Mononuclear cell (primary cell): ENCODE results near the gene ZNF618. TPM values are rescaled to one million over a fixed set of nuclear protein-coding genes. Genes with fewer than 3 reads are reported as not detected.
"Not testable (repeated sequence)": the region's sequence is repeated elsewhere in the genome, so short reads cannot be mapped to it uniquely, and the experiment has no call there.

Experiments
- H3K27me3 ChIP-seq: 2 replicates; pipeline ENCODE4 v1.6.0; 2011; ENCODE audit warnings: low read length, control low read depth; ENCODE audit not compliant: insufficient read depth
- H3K4me1 ChIP-seq: 2 replicates; pipeline ENCODE4 v1.5.1; 2011; ENCODE audit warnings: mild to moderate bottlenecking, low read length, control low read depth; ENCODE audit not compliant: insufficient read depth
- H3K4me3 ChIP-seq: 2 replicates; pipeline ENCODE4 v1.5.1; 2011; ENCODE audit warnings: mild to moderate bottlenecking, low read length, moderate library complexity
- H3K9me3 ChIP-seq: 2 replicates; pipeline ENCODE4 v1.5.1; 2011; ENCODE audit warnings: low read depth, mild to moderate bottlenecking, control low read depth, low read length
- total RNA-seq: library from RNA; depleted of rRNA; stranded (reverse); fragments of >200 nt; gene quantifications from one replicate; pipeline ENCODE4 v1.2.3, GENCODE V29; 2012

Gene ZNF618
- total RNA-seq, 1 donor: 0.94 TPM

DNA sequence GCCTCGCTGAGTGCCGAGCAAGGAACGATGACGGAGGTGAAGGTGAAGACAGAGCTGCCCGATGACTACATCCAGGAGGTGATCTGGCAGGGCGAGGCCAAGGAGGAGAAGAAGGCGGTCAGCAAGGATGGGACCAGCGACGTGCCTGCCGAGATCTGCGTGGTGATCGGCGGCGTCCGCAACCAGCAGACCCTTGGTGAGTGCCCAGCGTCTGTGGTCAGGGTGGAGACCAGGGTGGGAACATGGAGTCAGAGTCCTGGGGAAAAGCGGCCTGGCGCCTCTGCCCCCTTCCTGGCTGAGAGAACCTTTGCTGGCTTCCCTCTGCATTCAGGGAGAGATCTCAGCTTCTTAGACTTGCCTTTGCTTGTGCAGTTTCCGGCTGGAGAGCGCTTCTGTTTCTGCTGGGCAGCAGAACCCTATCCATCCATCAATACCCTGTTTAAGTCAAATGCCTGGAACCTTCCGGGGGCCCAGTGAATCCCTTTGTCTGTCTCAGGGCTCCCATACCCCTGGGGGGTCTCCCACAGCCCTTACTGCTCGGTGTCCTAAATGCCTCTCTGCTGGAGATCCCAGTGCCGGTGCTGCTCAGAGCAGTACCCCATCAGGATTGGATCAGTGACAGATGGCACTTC is 112.4 kb downstream of the ZNF618 start:
- H3K9me3 ChIP-seq: no peaks in the 10 kb centered on the region
- H3K4me1 ChIP-seq: peaks cover 18% of the 10 kb centered on the region
- no peak overlapping the region for H3K4me3 ChIP-seq
- H3K27me3 ChIP-seq: no peaks in the 10 kb centered on the region

DNA sequence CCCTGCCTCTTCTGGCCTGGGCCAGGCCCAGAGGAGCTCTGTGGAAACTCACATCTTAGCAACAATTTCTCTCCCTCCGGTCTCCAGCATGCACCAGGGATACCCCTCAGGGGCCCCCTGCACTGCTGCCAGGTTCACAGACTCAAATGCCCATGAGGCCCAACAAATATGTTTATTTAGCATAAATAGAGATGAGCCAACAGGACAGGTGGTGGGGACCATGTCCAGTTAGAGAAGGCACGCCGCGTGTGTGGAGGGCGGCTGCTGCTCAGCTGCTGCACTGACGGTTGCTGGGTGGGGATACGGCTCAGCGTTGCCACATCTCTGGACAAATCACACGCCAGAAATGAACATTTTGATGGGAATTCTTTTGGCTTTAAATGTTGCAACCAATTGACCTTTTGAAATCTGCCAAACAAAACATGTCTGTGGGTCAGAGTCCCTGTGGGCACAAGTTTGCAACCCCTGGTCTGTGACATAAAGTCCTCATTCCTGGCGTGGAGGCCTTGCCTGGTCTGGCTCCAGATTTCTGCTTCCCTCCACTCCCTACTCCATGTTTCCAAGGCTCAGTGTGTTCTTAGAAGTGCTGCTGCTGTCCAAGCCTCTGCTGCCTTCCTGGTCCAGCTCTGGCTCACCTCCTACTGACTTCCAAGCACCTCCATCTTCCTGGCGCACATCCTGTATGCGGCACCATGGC is 113.1 kb downstream of the ZNF618 start:
- no peaks in the 10 kb centered on the region for H3K9me3 ChIP-seq
- peaks cover 25% of the 10 kb centered on the region for H3K4me1 ChIP-seq
- H3K27me3 ChIP-seq: no peaks in the 10 kb centered on the region
- H3K4me3 ChIP-seq: no peak overlapping the region

- no peaks in the 10 kb centered on the region for H3K27me3 ChIP-seq
- no peaks in the 10 kb centered on the region for H3K9me3 ChIP-seq
- no peak overlapping the region for H3K4me3 ChIP-seq
Measured at GRCh38 chr9:113989714-113990569, 113.8 kb downstream of the ZNF618 start.

DNA sequence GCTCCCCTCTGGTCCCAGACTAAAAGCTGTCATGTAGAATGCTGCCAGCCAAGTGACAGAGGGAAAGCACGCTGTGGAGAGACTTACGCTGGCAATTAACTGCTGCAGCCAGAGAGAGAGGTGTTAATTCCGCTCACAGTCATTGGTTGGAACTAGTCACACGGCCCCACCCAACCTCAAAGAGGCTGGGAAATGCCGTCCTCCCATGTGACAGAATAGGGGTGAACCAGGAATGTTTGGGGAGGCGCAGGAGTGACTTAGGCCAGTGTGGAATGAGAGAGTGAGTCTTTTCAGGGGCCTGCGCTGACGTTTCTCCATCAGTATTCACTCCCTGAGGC is 114.4 kb downstream of the ZNF618 start:
- peaks cover 28% of the 10 kb centered on the region for H3K4me1 ChIP-seq
- no peaks in the 10 kb centered on the region for H3K9me3 ChIP-seq
- H3K27me3 ChIP-seq: no peaks in the 10 kb centered on the region
- no peak overlapping the region for H3K4me3 ChIP-seq

More at GRCh38 chr9:113989714-113990569, 113.8 kb downstream of the ZNF618 start:
- H3K4me1 ChIP-seq: peaks cover 28% of the 10 kb centered on the region

GRCh38 chr9:113990975-113991471 is 114.9 kb downstream of the ZNF618 start:
- H3K4me1 ChIP-seq: peaks cover 28% of the 10 kb centered on the region
- no peaks in the 10 kb centered on the region for H3K9me3 ChIP-seq
- H3K27me3 ChIP-seq: no peaks in the 10 kb centered on the region
- H3K4me3 ChIP-seq: no peak overlapping the region

DNA sequence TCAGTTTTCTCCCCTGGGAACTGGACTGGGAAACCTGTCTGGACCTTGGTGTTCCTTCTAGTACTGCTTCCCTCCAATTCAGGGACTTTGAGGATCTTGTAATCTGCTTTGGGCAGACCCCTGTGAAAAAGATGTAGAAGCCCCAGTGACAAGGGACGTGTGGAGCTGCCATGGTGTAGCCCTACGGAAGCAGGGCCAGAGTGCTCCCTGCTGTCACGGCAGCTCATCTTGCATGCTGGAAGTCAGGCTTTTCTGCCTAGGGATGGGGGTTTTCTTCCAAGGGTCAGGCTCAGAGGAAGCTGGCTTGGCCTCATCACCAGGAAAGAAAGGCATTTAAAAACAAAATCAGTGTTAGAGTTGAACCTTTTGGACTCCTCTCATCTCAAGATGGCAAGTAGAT is 115.6 kb downstream of the ZNF618 start:
- Histone ChIP-seq H3K4me3 (no peak overlapping the region), H3K9me3 (no peaks in the 10 kb centered on the region), H3K27me3 (no peaks in the 10 kb centered on the region), H3K4me1 (peaks cover 28% of the 10 kb centered on the region)

GRCh38 chr9:113992276-113992951 is 116.3 kb downstream of the ZNF618 start:
- no peaks in the 10 kb centered on the region for H3K9me3 ChIP-seq
- peaks cover 28% of the 10 kb centered on the region for H3K4me1 ChIP-seq
- H3K27me3 ChIP-seq: no peaks in the 10 kb centered on the region
- H3K4me3 ChIP-seq: no peak overlapping the region

DNA sequence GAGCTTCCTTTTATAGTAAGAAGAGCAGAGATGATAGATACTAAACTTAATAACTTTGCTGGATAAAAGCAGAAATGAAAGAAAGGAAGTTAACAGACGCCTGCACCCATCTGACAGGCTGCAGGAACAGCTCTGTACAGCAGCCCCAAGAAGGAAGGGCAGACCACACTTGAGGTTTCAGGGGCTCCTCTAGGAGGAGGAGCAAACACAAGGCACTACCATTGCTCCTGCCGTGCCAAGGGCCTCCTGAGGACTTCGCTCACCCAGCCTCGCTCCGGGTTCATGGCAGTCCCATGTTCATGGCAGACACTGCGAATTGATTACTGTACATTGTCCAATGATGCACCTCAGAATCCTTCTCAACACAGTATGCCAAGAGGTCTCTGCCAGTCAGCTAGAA is 116.9 kb downstream of the ZNF618 start:
- no peak overlapping the region for H3K4me3 ChIP-seq
- no peaks in the 10 kb centered on the region for H3K9me3 ChIP-seq
- H3K27me3 ChIP-seq: no peaks in the 10 kb centered on the region
- H3K4me1 ChIP-seq: peaks cover 28% of the 10 kb centered on the region

DNA sequence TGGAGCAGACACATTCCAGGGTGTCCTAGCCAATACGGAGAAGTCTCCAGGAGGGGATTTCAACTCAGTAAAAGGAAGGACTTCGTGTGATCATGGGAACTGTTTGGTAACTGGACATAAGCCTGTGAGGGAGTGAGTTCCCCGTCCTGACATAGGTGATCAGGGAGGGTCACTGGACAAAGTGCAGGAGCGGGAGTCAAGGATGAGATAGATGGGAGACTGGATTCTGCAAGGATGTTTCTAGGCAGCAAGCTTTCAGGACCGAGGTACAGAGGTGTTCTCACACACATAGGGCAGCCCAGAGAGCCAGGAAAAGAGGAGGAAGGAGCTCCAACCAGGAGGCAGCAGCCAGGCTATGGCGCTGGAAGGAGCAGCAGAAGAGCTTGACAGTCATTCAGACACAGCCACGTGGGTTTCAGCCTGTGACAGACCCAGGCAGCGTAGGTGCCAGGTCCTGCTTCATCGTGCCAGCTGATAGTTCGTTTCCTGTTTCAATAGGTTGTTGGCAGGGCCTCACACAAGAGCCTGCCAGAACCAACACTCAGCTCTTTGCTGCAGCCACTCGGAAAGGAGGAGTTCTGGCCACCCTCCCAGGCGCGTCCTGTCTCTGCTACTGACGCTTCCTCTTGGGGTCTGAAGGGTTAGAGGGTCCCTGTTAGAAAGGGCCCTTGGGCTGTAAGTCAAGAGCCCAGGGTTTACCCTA is 117.9 kb downstream of the ZNF618 start:
- Histone ChIP-seq H3K27me3 (no peaks in the 10 kb centered on the region), H3K4me1 (peaks cover 28% of the 10 kb centered on the region), H3K9me3 (no peaks in the 10 kb centered on the region), H3K4me3 (no peak overlapping the region)

GRCh38 chr9:113995401-113995800 is 119.3 kb downstream of the ZNF618 start:
- Histone ChIP-seq H3K27me3 (no peaks in the 10 kb centered on the region), H3K4me1 (peaks cover 28% of the 10 kb centered on the region), H3K4me3 (no peak overlapping the region), H3K9me3 (no peaks in the 10 kb centered on the region)

GRCh38 chr9:113995963-113996362 is 119.9 kb downstream of the ZNF618 start:
- H3K9me3 ChIP-seq: no peaks in the 10 kb centered on the region
- H3K4me3 ChIP-seq: no peak overlapping the region
- peaks cover 28% of the 10 kb centered on the region for H3K4me1 ChIP-seq
- H3K27me3 ChIP-seq: no peaks in the 10 kb centered on the region

DNA sequence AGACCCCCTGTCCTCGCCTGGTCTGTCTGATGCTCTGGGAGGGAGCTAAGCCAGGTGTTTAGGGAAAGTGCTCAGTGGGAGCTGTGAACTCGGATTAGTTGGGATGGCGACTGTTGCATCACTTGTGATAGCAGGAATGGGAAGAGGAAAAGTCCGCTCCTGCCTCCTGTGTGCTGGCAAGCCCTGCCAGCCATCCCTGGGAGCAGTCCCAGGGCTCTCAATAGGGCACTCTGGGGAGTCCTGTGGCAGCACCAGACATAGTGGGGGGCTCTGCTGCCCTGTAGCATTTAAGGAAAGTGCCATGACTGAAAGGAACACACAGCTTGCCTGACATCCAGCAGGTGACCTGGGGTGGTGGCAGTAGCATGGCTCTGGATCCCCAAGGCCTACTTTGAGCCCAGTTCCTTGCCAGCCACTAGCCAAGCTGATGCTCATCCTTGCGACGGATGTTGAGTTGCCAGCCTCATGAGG is 120.5 kb downstream of the ZNF618 start:
- Histone ChIP-seq H3K9me3 (no peaks in the 10 kb centered on the region), H3K4me1 (peaks cover 28% of the 10 kb centered on the region), H3K4me3 (no peak overlapping the region), H3K27me3 (no peaks in the 10 kb centered on the region)

- peaks cover 24% of the 10 kb centered on the region for H3K4me1 ChIP-seq
- H3K27me3 ChIP-seq, H3K9me3 ChIP-seq, H3K4me3 ChIP-seq: not testable (repeated sequence)
Measured at GRCh38 chr9:113997064-113997463, 121.0 kb downstream of the ZNF618 start.

DNA sequence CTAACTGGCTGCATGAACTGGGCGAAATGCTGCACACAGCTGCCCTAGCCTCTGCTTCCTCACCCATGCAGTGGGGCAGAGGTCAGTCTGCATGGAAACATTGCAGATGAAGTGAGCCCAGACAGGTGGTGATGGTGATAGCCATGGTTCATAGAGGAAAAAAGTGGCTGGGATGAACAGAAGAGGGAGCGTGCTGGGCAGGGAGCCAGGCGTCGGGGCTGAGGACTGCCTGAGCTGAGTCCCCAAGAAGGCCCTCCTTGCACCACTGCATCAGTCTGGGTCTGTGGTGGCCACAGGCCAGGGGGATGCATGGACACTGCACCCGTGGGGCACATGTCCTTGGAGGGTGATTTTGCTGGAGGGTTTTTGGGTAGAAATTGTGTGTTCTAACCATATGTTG is 121.5 kb downstream of the ZNF618 start:
- Histone ChIP-seq H3K9me3 (no peaks in the 10 kb centered on the region), H3K4me3 (no peak overlapping the region), H3K4me1 (peaks cover 18% of the 10 kb centered on the region), H3K27me3 (no peaks in the 10 kb centered on the region)
